GM10266 (cell line): ENCODE measurements around the gene SET.
"Not testable (repeated sequence)": the region's sequence is repeated elsewhere in the genome, so short reads cannot be mapped to it uniquely, and the experiment has no call there.

Source experiments
- DNase-seq: peaks from one replicate; pipeline ENCODE4 v3.0.0; 2012; ENCODE audit errors: extremely low spot score
- CTCF ChIP-seq: IDR thresholded peaks from 2 replicates; pipeline ENCODE4 v1.5.1; 2012; ENCODE audit warnings: mild to moderate bottlenecking, low read depth; ENCODE audit not compliant: control insufficient read depth, insufficient read depth; ENCODE audit errors: missing control alignments

The SET gene

GRCh38 chr9:128689293-128689774, 312 bp downstream of the SET start:
- DNase-seq, result no peak
- no peak for TF ChIP-seq CTCF

- TF ChIP-seq CTCF, result no peak
- DNase-seq, result peak; percentile 88
These were observed 1.0 kb downstream of the SET start for GRCh38 chr9:128689820-128690683.

- no peak for TF ChIP-seq CTCF
- DNase-seq, result no peak
These were observed 1.6 kb downstream of the SET start for GRCh38 chr9:128690684-128691034.

GRCh38 chr9:128693738-128694137, 4.7 kb downstream of the SET start:
- not testable (repeated sequence) for DNase-seq

- no peak for TF ChIP-seq CTCF
- no peak for DNase-seq
These were observed 5.3 kb downstream of the SET start for GRCh38 chr9:128694344-128694743.

GRCh38 chr9:128696923-128697707, 8.1 kb downstream of the SET start:
- TF ChIP-seq CTCF, result no peak
- DNase-seq, result no peak

GRCh38 chr9:128699096-128699795, 10.2 kb downstream of the SET start:
- DNase-seq, result not testable (repeated sequence)
